Retinal pigment epithelial cell (primary cell): Measurements from ENCODE around the gene CEMIP.

Experiments used
- DNase-seq: peaks from one replicate; pipeline ENCODE4 v3.0.0-alpha.2; 2010; ENCODE audit warnings: low read depth
- H3K4me3 ChIP-seq: 2 replicates; pipeline ENCODE4 v1.5.1; 2011; ENCODE audit warnings: mild to moderate bottlenecking, low read length, control low read depth, moderate library complexity
- CTCF ChIP-seq: conservative IDR thresholded peaks from 2 replicates; pipeline ENCODE4 v1.5.1; 2011; ENCODE audit warnings: low read depth, low read length, control low read depth, inconsistent platforms

Gene CEMIP

GRCh38 chr15:80870366-80870765 lies 91.2 kb downstream of the CEMIP start:
- no peak for DNase-seq
- no peak overlapping the region for H3K4me3 ChIP-seq
- TF ChIP-seq CTCF: no peak

- no peak overlapping the region for H3K4me3 ChIP-seq
- DNase-seq: no peak
- TF ChIP-seq CTCF: no peak
Observed at GRCh38 chr15:80870893-80871292, 91.7 kb downstream of the CEMIP start.

GRCh38 chr15:80871858-80872257 lies 92.7 kb downstream of the CEMIP start:
- no peak overlapping the region for H3K4me3 ChIP-seq
- DNase-seq: no peak
- no peak for TF ChIP-seq CTCF

GRCh38 chr15:80873366-80873952 lies 94.3 kb downstream of the CEMIP start:
- H3K4me3 ChIP-seq: no peak overlapping the region
- TF ChIP-seq CTCF: no peak
- DNase-seq: no peak

GRCh38 chr15:80875568-80876347 lies 96.6 kb downstream of the CEMIP start:
- DNase-seq: no peak
- TF ChIP-seq CTCF: no peak
- no peak overlapping the region for H3K4me3 ChIP-seq

- no peak for DNase-seq
- H3K4me3 ChIP-seq: no peak overlapping the region
- no peak for TF ChIP-seq CTCF
Observed at GRCh38 chr15:80876348-80876674, 97.1 kb downstream of the CEMIP start.

GRCh38 chr15:80878242-80878866 lies 99.2 kb downstream of the CEMIP start:
- no peak for DNase-seq
- no peak for TF ChIP-seq CTCF
- H3K4me3 ChIP-seq: no peak overlapping the region
